Osteocyte (in vitro differentiated cells): ENCODE data around the gene SIPA1. TPM values are rescaled to one million over a fixed set of nuclear protein-coding genes. Genes with fewer than 3 reads are reported as not detected.

Source experiments
- DNase-seq: peaks from one replicate; pipeline ENCODE4 v3.0.0; 2021; ENCODE audit warnings: mixed read lengths; ENCODE audit not compliant: unreplicated experiment; ENCODE audit errors: extremely low spot score
- H3K27ac Mint-ChIP-seq: one replicate; pipeline ENCODE4 v1.8.0; 2021; ENCODE audit warnings: mild to moderate bottlenecking, mixed read lengths; ENCODE audit not compliant: unreplicated experiment
- H3K27me3 Mint-ChIP-seq: one replicate; pipeline ENCODE4 v1.8.0; 2021; ENCODE audit warnings: mixed read lengths; ENCODE audit not compliant: unreplicated experiment
- H3K36me3 Mint-ChIP-seq: one replicate; pipeline ENCODE4 v1.8.0; 2021; ENCODE audit warnings: mixed read lengths; ENCODE audit not compliant: unreplicated experiment
- H3K4me1 Mint-ChIP-seq: one replicate; pipeline ENCODE4 v1.8.0; 2021; ENCODE audit warnings: mixed read lengths; ENCODE audit not compliant: unreplicated experiment
- H3K4me3 Mint-ChIP-seq: one replicate; pipeline ENCODE4 v1.8.0; 2021; ENCODE audit warnings: mild to moderate bottlenecking, moderate library complexity, mixed read lengths; ENCODE audit not compliant: unreplicated experiment
- H3K9me3 Mint-ChIP-seq: one replicate; pipeline ENCODE4 v1.8.0; 2021; ENCODE audit warnings: mixed read lengths; ENCODE audit not compliant: unreplicated experiment
- total RNA-seq: library from RNA; stranded (reverse); gene quantifications from 2 replicates; pipeline ENCODE4 v1.2.1, GENCODE V29; 2021
- TF ChIP-seq, protein P1 (sequence below): fragments of 200-600 bp; sonication (generic); IDR thresholded peaks from 2 replicates; pipeline ENCODE4 v1.5.0; 2021; ENCODE audit warnings: antibody characterized with exemption, mild to moderate bottlenecking, moderate library complexity

Gene SIPA1
- total RNA-seq, 1 donor from 2014 or later: 34.7 TPM

DNA sequence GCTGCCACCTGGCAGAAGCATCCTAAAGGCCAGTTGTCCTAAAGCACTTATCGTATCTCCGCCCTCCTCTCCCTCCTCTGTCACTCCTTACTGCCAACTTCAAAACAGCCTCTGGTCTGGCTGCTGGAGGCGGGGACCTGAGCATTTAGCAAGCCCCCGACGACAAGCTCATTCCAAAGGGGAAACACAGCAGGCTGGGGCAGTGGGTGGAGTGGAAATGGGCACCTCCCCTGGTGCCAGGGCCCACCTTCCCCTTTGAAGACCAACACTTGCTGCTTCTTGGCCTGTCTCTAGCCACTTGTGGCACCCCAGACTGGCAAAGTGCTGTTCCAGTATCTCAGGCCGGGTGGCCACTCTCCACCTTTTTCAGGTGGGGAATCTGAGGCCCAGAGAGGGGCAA is 27.5 kb upstream of the SIPA1 start:
- no peaks in the 10 kb centered on the region for H3K9me3 Mint-ChIP-seq
- H3K27me3 Mint-ChIP-seq: no peaks in the 10 kb centered on the region
- H3K27ac Mint-ChIP-seq: peak overlapping the region; percentile 14
- no peak overlapping the region for H3K4me3 Mint-ChIP-seq
- DNase-seq: no peak
- TF ChIP-seq, protein P1, sequence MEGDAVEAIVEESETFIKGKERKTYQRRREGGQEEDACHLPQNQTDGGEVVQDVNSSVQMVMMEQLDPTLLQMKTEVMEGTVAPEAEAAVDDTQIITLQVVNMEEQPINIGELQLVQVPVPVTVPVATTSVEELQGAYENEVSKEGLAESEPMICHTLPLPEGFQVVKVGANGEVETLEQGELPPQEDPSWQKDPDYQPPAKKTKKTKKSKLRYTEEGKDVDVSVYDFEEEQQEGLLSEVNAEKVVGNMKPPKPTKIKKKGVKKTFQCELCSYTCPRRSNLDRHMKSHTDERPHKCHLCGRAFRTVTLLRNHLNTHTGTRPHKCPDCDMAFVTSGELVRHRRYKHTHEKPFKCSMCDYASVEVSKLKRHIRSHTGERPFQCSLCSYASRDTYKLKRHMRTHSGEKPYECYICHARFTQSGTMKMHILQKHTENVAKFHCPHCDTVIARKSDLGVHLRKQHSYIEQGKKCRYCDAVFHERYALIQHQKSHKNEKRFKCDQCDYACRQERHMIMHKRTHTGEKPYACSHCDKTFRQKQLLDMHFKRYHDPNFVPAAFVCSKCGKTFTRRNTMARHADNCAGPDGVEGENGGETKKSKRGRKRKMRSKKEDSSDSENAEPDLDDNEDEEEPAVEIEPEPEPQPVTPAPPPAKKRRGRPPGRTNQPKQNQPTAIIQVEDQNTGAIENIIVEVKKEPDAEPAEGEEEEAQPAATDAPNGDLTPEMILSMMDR: no peak
- peaks cover 36% of the 10 kb centered on the region for H3K4me1 Mint-ChIP-seq
- H3K36me3 Mint-ChIP-seq: peaks cover 16% of the 10 kb centered on the region

DNA sequence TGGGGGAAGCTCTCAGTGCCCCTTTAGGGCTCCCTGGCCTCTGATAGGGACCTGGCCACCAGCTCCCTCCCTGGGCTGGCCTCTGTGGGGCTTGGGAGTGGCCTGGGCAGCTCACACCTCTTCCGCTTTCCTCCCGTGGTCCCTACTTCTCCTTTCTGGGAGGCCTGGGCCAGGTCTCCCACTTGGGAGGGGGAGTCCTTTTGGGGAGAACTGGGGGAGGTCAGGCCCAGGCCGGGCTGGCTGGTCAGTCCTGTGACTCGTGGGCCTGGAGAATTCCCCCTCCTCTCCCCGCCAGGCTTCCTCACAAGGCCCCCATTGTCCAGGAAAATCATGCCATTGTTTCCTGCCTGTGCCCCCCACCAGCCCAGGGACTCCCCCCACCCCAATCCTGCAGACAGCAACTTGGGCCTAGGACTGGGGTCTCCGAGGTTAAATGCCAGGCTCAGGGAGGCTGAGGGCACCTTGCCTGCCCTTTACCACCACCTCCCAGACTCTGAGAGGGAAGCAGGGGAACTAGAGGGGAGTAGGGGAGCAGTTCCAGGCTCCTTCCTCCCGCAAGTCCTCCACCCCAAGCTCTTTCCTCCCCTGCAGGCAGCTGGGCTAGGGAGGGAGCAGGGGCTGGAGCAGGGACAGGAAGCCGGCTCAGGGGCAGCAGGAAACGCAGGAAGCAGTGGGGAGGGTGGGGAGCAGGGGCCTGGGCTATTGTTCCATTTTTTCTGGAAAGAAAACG is 26.7 kb upstream of the SIPA1 start:
- TF ChIP-seq, protein P1: no peak
- Mint-ChIP-seq H3K4me1 (peaks cover 36% of the 10 kb centered on the region), H3K27me3 (no peaks in the 10 kb centered on the region), H3K9me3 (no peaks in the 10 kb centered on the region), H3K27ac (peak overlapping the region; percentile 57), H3K36me3 (peaks cover 13% of the 10 kb centered on the region), H3K4me3 (peak overlapping the region; percentile 89)
- DNase-seq: no peak

DNA sequence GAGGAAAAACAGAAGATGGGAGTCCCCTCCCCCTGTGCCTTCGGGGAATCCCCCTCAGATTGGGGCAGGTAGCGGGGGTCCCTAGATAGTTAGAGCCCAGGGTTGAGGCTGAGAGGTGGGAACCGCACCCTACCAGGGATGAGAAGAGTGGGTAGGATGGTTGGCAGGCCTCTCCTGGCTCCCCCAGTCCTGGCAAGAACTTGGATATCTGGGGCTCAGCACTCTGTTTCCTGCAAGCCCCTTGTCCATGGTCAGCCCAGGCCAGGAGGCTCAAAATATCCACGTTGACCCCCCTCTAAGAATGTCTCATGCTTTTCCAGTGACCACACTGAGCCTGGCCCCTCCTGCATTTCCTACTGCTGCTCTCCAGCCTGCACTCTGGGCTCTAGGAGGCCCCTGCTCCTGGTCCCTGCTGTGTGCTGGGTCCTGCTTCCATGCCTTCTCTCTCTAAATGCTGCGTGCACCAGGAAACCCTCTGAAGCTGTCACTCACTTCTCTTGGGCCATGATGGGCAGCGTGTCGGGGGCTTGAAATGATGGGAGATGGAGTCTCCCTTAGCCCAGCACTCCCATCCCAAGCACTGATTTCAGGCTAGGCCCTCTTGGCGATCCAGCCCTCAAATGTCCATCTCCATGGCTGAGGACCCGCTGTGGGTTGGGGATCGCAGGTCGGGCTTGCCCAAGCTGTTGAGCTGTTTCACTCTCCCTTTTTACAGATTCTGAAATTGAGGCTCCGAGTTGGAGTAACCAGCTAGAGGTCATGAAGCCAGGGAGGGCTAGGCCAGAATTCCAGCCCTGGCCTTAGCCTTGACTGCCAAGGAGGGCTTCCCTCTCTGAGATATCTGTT is 25.9 kb upstream of the SIPA1 start:
- peak overlapping the region; percentile 89 for H3K4me3 Mint-ChIP-seq
- peaks cover 12% of the 10 kb centered on the region for H3K36me3 Mint-ChIP-seq
- DNase-seq: no peak
- TF ChIP-seq, protein P1: no peak
- peak overlapping the region; percentile 57 for H3K27ac Mint-ChIP-seq
- H3K4me1 Mint-ChIP-seq: peaks cover 44% of the 10 kb centered on the region
- H3K27me3 Mint-ChIP-seq: no peaks in the 10 kb centered on the region
- no peaks in the 10 kb centered on the region for H3K9me3 Mint-ChIP-seq

DNA sequence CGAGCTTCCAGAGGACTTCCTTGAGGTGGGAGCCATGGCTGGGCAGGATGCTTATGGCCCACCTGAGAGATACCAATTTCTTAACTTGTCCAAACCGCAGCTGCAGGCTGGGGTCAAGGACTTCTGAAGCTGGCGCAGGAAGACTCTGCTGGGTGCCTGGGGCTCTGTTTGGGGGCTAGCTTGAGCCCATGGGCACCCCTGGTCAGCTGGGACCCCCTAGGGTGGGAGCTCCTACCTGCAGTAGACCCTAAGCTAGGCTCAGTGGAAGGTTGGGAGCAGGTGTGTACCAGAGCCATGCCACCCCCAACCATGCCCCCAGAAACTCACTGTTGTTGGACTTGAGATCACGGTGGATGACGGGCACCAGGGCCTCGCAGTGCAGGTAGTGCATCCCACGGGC is 25.2 kb upstream of the SIPA1 start:
- no peaks in the 10 kb centered on the region for H3K27me3 Mint-ChIP-seq
- H3K4me3 Mint-ChIP-seq: peak overlapping the region; percentile 89
- TF ChIP-seq, protein P1: no peak
- no peak for DNase-seq
- H3K4me1 Mint-ChIP-seq: peaks cover 44% of the 10 kb centered on the region
- no peaks in the 10 kb centered on the region for H3K9me3 Mint-ChIP-seq
- peak overlapping the region; percentile 57 for H3K27ac Mint-ChIP-seq
- peaks cover 15% of the 10 kb centered on the region for H3K36me3 Mint-ChIP-seq
